Activated T-helper 9 cell treated with anti-CD3 and anti-CD28 coated beads, Interleukin-2, amount 50 U/mL, for 16 hours (primary cell): ENCODE results near the gene METTL22.

Source experiments
- DNase-seq: peaks from one replicate; pipeline ENCODE4 v3.0.0-alpha.2; 2020; ENCODE audit warnings: low read depth

METTL22 gene

GRCh38 chr16:8594149-8594666, 27.3 kb upstream of the METTL22 start:
- DNase-seq, result no peak

GRCh38 chr16:8595783-8596182, 25.7 kb upstream of the METTL22 start:
- no peak for DNase-seq

- no peak for DNase-seq
Measured at GRCh38 chr16:8596581-8596980, 24.9 kb upstream of the METTL22 start.

DNA sequence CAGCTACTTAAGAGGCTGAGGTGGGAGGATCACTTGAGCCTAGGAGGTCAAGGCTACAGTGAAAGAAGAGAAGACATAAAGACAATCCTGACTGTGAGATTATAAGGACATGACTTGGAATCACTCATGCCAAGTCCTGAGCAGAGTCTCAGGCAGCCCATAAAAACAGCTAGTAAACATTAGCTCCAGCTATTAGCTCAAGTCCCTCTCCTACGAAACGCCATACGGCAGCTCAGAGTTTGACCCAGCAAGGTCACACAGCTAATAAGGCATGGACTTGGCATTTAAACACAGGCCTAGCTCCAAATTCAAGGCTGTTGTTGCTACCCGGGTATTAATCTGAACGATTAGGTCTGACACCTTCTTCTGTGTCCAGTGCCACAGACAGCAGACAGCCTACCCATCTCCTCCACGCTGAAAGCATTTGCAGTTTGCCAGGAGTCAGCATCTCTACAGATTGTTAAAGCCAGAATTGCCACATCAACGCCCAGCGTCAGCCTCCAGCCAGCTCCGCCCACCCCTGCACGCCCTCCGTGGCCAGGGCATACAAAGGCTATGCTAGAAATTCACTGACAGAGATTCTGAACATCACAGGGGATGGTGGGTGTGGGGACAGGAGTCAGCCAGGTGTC, 21.2 kb upstream of the METTL22 start:
- DNase-seq, result no peak

DNA sequence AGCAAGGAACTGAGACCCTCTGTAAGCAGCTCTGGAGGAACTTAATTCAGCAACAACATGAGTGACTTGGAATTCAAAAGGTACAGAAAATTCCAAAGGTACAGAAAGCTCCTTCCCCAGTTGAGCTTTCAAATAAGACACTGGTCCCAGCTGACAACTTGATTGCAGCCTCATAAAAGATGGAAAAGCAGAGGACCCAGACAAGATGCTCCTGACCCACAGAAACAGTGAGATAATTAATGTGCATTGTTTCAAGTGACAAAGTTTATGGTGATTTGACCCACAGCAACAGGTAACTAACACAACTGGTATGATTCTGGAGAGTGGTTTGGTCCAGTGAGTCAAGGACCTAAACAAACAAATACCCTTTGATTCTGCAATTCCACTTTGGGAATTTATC, 15.9 kb upstream of the METTL22 start:
- DNase-seq, result no peak

GRCh38 chr16:8607214-8607613, 14.3 kb upstream of the METTL22 start:
- no peak for DNase-seq

- DNase-seq, result no peak
Measured at GRCh38 chr16:8611122-8611521, 10.4 kb upstream of the METTL22 start.

DNA sequence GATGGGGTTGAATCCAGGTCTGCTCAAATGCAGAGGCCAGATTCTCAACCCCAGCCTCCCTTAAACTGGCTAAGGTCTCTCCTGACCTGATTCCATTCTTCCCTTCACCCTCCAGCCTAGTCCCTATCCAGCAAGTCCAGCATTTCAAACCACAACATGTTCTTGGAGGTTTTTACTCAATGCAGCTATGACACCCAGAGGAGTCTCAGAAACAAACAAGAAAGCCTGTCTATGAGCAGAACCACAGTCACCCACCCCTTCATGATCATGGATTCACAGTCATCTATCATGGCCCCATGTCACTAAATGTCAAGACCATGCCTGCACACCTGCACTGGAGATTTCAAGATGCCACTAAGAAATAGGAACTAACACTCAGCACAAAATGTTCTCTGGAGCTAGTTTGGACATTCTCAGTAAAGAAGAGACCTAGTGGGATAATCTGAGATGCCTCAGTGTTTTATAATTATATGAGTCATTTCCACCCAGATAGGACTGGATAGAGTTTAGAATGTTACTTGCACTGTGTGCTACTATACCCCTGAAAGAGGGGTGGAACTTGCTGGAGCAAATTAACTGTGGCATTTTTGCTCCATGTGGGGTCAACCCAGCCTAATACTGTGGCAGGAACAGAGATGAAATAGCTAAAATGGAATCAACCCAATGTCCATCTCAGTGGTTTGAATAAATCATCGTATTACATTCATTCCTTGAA, 9.5 kb upstream of the METTL22 start:
- no peak for DNase-seq

- no peak for DNase-seq
Measured at GRCh38 chr16:8614435-8615029, 7.0 kb upstream of the METTL22 start.

- DNase-seq, result no peak
Measured at GRCh38 chr16:8619671-8620370, 1.7 kb upstream of the METTL22 start.

DNA sequence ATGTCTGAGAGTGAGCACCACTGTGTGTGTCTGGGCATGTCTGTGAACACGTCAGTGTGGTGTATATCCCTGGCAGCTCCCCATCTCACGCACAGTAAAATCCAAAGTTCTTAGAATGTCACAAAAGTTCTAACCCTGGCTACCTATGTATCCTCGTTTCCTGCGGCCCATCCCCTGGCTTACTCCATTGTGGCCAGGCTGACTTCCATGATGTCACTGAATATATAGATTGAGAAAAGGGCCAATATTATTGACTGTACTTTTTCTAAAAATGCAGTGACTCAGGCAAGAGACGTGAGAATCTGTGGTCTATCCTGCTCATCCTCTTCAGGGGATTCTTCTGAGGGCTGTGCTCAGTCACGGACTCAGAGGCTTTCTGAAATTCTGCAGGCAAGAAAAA, 963 bp upstream of the METTL22 start:
- no peak for DNase-seq

- no peak for DNase-seq
Measured at GRCh38 chr16:8621222-8621571, 301 bp upstream of the METTL22 start.

DNA sequence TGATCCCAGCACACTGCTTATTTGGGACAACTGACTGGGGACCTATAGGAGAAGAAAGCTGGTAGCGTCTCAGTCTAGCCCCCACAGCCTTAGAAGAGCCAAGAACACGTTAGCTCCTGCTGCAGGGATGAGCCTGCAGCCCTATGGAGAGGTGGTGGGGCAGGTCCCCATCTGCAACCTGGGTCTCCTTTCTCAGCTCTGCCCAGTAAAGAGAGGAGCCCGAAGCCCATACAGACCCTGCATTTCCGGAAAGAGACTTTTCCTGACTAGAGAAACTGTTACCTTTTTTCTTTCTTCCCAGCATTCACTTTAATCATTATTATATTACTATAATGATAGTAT, 788 bp downstream of the METTL22 start:
- DNase-seq, result no peak

GRCh38 chr16:8623634-8624033, 2.1 kb downstream of the METTL22 start:
- no peak for DNase-seq

- no peak for DNase-seq
Measured at GRCh38 chr16:8625491-8626087, 4.1 kb downstream of the METTL22 start.

GRCh38 chr16:8626946-8627345, 5.4 kb downstream of the METTL22 start:
- no peak for DNase-seq

GRCh38 chr16:8627456-8627855, 6.0 kb downstream of the METTL22 start:
- no peak for DNase-seq

- no peak for DNase-seq
Measured at GRCh38 chr16:8628981-8629725, 7.7 kb downstream of the METTL22 start.

DNA sequence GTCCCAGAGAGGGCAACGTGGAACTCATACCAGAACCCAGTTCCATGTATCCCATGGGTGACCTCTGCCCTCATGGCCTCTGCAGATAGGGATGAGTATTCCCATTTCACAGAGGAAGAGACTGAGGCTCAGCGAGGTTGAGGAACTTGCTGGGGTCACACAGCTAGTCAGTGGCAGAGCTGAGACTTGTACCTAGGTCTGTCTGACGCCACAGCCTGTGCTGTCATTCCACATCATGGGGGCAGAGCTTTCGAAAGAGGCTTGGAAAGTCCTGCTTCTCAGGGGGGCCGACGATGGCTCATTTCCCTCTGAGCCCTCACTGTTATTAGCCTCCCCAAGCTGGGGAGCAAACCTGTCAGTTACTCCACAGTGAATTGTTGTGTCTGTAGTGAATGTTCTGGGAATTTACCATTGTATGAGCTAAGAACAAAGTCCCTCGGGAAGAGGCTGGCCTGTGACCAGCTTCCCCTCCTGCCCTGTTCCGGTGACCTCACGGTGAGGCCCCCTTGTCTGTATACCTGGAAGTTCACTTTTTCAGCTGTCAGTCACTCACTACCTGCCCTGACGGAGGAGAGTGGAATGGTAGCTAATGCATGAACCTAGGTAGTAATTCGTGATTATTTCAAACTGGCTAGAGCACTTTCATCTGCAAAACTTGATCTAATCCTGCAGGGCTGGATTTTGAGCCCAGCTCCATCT, 8.9 kb downstream of the METTL22 start:
- DNase-seq, result no peak

DNA sequence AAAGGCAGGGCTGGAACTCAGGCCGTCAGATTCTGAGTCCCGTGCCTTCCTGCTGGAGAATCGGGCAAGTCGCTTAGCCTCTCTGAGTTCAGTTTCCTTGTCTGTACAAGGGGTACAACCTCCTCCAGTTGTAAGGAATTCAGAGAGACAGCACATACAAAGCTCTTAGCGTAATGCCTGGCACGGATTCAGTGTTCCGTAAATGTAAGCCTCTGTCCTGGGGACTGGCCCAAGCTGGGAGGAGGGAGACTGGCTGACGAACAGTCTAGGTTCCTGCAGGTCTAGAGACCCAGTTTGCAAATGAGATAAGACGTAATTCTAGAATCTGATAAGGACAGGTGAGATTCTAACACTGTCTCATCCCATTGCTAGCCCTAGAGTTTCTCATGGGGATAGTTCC, 9.9 kb downstream of the METTL22 start:
- no peak for DNase-seq

- DNase-seq, result no peak
Measured at GRCh38 chr16:8631818-8632465, 10.4 kb downstream of the METTL22 start.
